Stimulated activated CD4-positive, alpha-beta T cell treated with anti-CD3 and anti-CD28 coated beads, Interleukin-2, amount 100 ng/mL, for 24 hours (primary cell): ENCODE measurements around the gene MAST2.
"Not testable (repeated sequence)": the region's sequence is repeated elsewhere in the genome, so short reads cannot be mapped to it uniquely, and the experiment has no call there.

Experiments
- DNase-seq, 2 donors: peaks; one replicate each; pipeline ENCODE4 v3.0.0-alpha.2; 2020

MAST2 gene

GRCh38 chr1:45906883-45907282 is 103.5 kb downstream of the MAST2 start:
- DNase-seq, result no peak

- no peak for DNase-seq
These were observed 105.3 kb downstream of the MAST2 start for GRCh38 chr1:45908611-45909140.

- no peak for DNase-seq
These were observed 108.2 kb downstream of the MAST2 start for GRCh38 chr1:45911634-45912033.

- no peak for DNase-seq
These were observed 109.8 kb downstream of the MAST2 start for GRCh38 chr1:45913183-45913683.

GRCh38 chr1:45913731-45914501 is 110.5 kb downstream of the MAST2 start:
- no peak for DNase-seq

GRCh38 chr1:45914836-45915235 is 111.4 kb downstream of the MAST2 start:
- no peak for DNase-seq

- DNase-seq, result no peak
These were observed 119.0 kb downstream of the MAST2 start for GRCh38 chr1:45922374-45922773.

- no peak for DNase-seq
These were observed 119.4 kb downstream of the MAST2 start for GRCh38 chr1:45922813-45923212.

- DNase-seq, result no peak
These were observed 119.9 kb downstream of the MAST2 start for GRCh38 chr1:45923343-45923742.

- no peak for DNase-seq
These were observed 121.3 kb downstream of the MAST2 start for GRCh38 chr1:45924736-45925135.

- no peak for DNase-seq
These were observed 122.4 kb downstream of the MAST2 start for GRCh38 chr1:45925728-45926287.

- DNase-seq, result no peak
These were observed 122.9 kb downstream of the MAST2 start for GRCh38 chr1:45926330-45926729.

GRCh38 chr1:45927231-45927915 is 124.0 kb downstream of the MAST2 start:
- DNase-seq, result not testable (repeated sequence)

- DNase-seq, result no peak
These were observed 125.2 kb downstream of the MAST2 start for GRCh38 chr1:45928486-45929205.

GRCh38 chr1:45929257-45929687 is 125.9 kb downstream of the MAST2 start:
- DNase-seq, result no peak

GRCh38 chr1:45930258-45931150 is 127.1 kb downstream of the MAST2 start:
- DNase-seq, result no peak

- not testable (repeated sequence) for DNase-seq
These were observed 128.8 kb downstream of the MAST2 start for GRCh38 chr1:45932205-45932604.

- no peak for DNase-seq
These were observed 131.5 kb downstream of the MAST2 start for GRCh38 chr1:45934947-45935346.

- no peak for DNase-seq
These were observed 134.6 kb downstream of the MAST2 start for GRCh38 chr1:45938029-45938428.

GRCh38 chr1:45942411-45942810 is 139.0 kb downstream of the MAST2 start:
- no peak for DNase-seq

- no peak for DNase-seq
These were observed 139.8 kb downstream of the MAST2 start for GRCh38 chr1:45943185-45943584.

- no peak for DNase-seq
These were observed 142.0 kb downstream of the MAST2 start for GRCh38 chr1:45945426-45945825.
